ENCODE data around the gene ZSCAN5A.
"Not testable (repeated sequence)": the region's sequence is repeated elsewhere in the genome, so short reads cannot be mapped to it uniquely, and the experiment has no call there.

The ZSCAN5A gene

DNA sequence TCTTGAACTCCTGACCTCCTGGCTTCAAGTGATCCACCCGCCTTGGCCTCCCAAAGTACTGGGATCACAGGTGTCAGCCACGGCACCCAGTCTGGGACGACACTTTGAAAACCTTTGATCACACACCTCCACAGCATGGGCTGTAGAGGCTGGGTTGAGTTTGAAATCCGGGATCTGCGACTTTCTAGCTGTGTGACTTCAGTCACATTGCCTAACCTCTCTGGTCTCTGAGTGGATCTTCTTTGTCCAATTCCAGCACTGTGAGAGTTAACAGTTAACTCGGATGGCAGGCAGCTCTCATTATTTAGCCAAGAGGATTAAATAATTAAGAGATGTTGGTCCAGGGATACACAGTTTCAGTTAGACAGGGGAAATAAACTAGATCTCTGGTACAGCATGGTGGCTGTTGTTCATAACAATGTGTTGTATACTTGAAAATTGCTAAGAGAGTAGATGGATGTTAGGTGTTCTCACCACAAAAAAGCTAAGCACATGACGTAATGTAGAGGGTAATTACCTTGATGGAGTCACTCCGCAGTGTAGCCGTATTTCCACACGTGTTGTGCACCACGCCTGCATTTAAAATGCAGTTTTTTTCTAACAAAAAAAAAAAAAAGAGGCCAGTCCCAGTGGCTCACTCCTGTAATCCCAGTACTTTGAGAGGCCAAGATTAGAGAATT is 136.9 kb downstream of the ZSCAN5A start:
- Histone ChIP-seq H3K9ac (ENCODE audit: low read depth, low read length) (no peak overlapping the region), H3K9me3 (ENCODE audit: control insufficient read depth, insufficient read depth, low read length) (no peaks in the 10 kb centered on the region), H3K4me1 (ENCODE audit: insufficient read depth, low read length) (no peaks in the 10 kb centered on the region), H3K36me3 (ENCODE audit: insufficient read depth, low read length) (no peaks in the 10 kb centered on the region)

DNA sequence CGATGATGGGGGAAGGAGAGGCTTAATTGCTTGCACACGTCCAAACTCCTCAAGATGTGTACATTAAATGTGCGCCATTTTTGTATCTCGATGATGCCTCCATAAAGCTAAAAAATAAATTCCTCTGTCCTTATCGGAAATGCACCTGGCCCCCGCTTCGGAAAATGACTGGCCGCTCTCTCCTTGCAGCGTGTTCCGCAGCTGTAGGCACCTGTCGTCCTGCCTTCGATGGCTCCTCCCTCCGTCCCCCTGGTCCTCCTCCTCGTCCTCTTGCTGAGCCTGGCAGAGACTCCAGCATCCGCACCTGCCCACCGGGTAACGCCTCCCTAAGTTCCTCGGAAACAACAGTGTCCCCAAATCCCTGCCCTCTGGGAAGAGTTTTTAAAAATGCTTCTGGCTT is 137.8 kb downstream of the ZSCAN5A start:
- H3K4me1 ChIP-seq (ENCODE audit: insufficient read depth, low read length) = no peaks in the 10 kb centered on the region
- H3K9me3 ChIP-seq (ENCODE audit: control insufficient read depth, insufficient read depth, low read length) = no peaks in the 10 kb centered on the region
- no peaks in the 10 kb centered on the region for H3K36me3 ChIP-seq (ENCODE audit: insufficient read depth, low read length)
- no peak overlapping the region for H3K9ac ChIP-seq (ENCODE audit: low read depth, low read length)

DNA sequence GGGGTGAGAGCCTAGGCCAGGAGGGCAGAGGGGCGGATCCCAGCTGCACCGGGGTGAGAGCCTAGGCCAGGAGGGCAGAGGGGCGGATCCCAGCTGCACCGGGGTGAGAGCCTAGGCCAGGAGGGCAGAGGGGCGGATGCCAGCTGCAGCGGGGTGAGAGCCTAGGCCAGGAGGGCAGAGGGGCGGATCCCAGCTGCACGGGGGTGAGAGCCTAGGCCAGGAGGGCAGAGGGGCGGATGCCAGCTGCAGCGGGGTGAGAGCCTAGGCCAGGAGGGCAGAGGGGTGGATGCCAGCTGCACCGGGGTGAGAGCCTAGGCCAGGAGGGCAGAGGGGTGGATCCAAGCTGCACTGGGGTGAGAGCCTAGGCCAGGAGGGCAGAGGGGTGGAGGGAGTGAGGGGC is 138.3 kb downstream of the ZSCAN5A start:
- not testable (repeated sequence) for H3K9me3 ChIP-seq (ENCODE audit: control insufficient read depth, insufficient read depth, low read length); H3K9ac ChIP-seq (ENCODE audit: low read depth, low read length); H3K4me1 ChIP-seq (ENCODE audit: insufficient read depth, low read length); H3K36me3 ChIP-seq (ENCODE audit: insufficient read depth, low read length)

DNA sequence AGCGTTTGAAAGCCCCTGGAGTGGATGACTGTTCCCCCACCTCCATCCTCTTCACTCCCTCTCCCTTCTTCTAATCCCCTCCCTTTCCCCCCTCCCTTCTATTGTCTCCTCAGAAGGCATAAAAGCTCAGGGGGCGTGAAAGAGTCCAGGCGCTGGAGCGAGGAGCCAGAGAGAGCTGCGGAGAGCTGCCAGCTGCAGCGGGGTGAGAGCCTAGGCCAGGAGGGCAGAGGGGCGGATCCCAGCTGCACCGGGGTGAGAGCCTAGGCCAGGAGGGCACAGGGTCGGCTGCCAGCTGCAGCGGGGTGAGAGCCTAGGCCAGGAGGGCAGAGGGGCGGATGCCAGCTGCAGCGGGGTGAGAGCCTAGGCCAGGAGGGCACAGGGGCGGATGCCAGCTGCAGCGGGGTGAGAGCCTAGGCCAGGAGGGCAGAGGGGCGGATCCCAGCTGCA is 138.8 kb downstream of the ZSCAN5A start, which contains the start of gene GALP:
Gene GALP (plus strand): TSS at position 148 of the 447 bp plus-strand sequence. CDS start 1,101 bp downstream, outside the sequence.
- H3K9ac ChIP-seq (ENCODE audit: low read depth, low read length); H3K4me1 ChIP-seq (ENCODE audit: insufficient read depth, low read length); H3K9me3 ChIP-seq (ENCODE audit: control insufficient read depth, insufficient read depth, low read length); H3K36me3 ChIP-seq (ENCODE audit: insufficient read depth, low read length): not testable (repeated sequence)

DNA sequence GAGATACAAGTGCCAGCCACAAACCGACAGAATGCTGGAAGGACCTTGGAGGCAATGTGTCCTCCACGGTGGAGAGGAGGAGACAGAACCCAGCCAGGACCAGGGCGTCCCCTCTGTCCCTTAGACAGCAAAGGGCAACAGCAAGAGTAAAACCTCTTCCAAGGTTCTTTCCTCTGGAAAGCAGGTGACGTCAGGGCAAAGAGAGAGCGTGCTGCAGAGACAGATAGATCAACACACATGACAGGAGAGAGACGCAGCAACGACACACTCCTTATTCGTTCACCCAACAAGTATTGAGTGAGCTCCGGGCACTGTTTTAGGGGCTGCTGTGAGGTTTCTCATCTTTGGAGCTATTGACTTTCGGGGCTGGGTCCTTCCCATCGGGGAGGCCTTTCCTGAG is 140.1 kb downstream of the ZSCAN5A start:
- no peak overlapping the region for H3K9ac ChIP-seq (ENCODE audit: low read depth, low read length)
- H3K9me3 ChIP-seq (ENCODE audit: control insufficient read depth, insufficient read depth, low read length) = no peaks in the 10 kb centered on the region
- H3K4me1 ChIP-seq (ENCODE audit: insufficient read depth, low read length) = no peaks in the 10 kb centered on the region; the same call in 1 of the 2 replicates
- H3K36me3 ChIP-seq (ENCODE audit: insufficient read depth, low read length) = no peaks in the 10 kb centered on the region

DNA sequence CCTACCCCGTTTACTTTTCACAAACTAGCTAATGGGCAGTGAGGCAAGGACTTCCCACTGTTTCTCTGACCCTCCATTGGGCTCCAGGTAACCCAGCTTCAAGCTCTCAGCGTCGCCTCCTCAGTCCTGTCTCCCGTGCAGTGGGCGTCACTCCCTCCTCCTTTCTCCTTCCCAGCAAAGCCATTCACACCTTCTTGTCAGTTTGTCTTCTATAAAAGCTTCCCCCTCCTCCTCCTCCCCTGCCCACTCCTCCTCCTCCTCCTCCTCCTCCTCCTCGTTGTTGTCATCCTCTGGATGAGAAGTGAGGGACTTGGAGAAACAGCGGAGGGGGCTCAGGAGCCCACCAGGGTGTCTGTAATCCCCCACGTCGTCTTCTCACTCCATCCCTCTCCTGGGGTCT is 140.6 kb downstream of the ZSCAN5A start:
- Histone ChIP-seq H3K36me3 (ENCODE audit: insufficient read depth, low read length) (no peaks in the 10 kb centered on the region), H3K9me3 (ENCODE audit: control insufficient read depth, insufficient read depth, low read length) (no peaks in the 10 kb centered on the region), H3K9ac (ENCODE audit: low read depth, low read length) (no peak overlapping the region), H3K4me1 (ENCODE audit: insufficient read depth, low read length) (no peaks in the 10 kb centered on the region; the same call in 1 of the 2 replicates)

Data from ES-I3 (cell line).